ENCODE data around the gene CACNG4.
A peak's percentile ranks its signal among the peaks of the same experiment; 100 is the strongest.

Gene CACNG4

GRCh38 chr17:67054011-67054591 lies 89.6 kb downstream of the CACNG4 start:
- Histone ChIP-seq H3K9me3 (ENCODE audit: control insufficient read depth in 2 of 2, low read length in 2 of 2) (peaks cover 2 to 3% of the 10 kb centered on the region in 2 donors), H3K36me3 (ENCODE audit: control insufficient read depth in 2 of 2, insufficient read depth in 2 of 2, low read length in 2 of 2) (no peaks in the 10 kb centered on the region), H3K4me3 (ENCODE audit: low read length in 2 of 2) (no peak overlapping the region), H3K4me1 (ENCODE audit: control insufficient read depth in 2 of 2, insufficient read depth in 2 of 2, low read length in 2 of 2) (peaks cover 9 to 19% of the 10 kb centered on the region in 2 donors), H3K9ac (ENCODE audit: low read depth in 1 of 2, low read length in 2 of 2) (no peak overlapping the region), H3K27me3 (ENCODE audit: control insufficient read depth in 2 of 2, insufficient read depth in 2 of 2, low read length in 2 of 2) (no peaks in the 10 kb centered on the region), H3K27ac (ENCODE audit: low read depth in 2 of 2, low read length in 2 of 2) (no peak overlapping the region)

GRCh38 chr17:67054608-67055007 lies 90.1 kb downstream of the CACNG4 start:
- Histone ChIP-seq H3K9me3 (ENCODE audit: control insufficient read depth in 2 of 2, low read length in 2 of 2) (peaks cover 0 to 3% of the 10 kb centered on the region in 2 donors), H3K4me1 (ENCODE audit: control insufficient read depth in 2 of 2, insufficient read depth in 2 of 2, low read length in 2 of 2) (peaks cover 9 to 19% of the 10 kb centered on the region in 2 donors), H3K36me3 (ENCODE audit: control insufficient read depth in 2 of 2, insufficient read depth in 2 of 2, low read length in 2 of 2) (no peaks in the 10 kb centered on the region), H3K27ac (ENCODE audit: low read depth in 2 of 2, low read length in 2 of 2) (no peak overlapping the region), H3K4me3 (ENCODE audit: low read length in 2 of 2) (no peak overlapping the region), H3K27me3 (ENCODE audit: control insufficient read depth in 2 of 2, insufficient read depth in 2 of 2, low read length in 2 of 2) (no peaks in the 10 kb centered on the region), H3K9ac (ENCODE audit: low read depth in 1 of 2, low read length in 2 of 2) (no peak overlapping the region)

DNA sequence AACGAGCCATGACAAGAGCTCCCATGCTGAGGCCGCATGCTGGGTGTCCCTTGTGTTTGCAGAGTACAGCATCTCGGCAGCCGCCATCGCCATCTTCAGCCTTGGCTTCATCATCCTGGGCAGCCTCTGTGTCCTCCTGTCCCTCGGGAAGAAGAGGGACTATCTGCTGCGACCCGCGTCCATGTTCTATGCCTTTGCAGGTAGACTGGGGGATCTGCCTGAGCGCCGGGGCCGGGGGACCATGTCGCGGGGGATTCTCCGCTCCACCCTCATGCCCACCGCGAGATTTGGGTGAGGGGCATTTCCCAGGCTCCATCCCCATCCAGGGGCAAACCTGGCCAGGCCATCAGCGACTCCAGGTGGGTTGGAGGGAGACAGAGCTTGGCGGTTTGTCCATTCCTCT lies 90.5 kb downstream of the CACNG4 start:
- no peaks in the 10 kb centered on the region for H3K36me3 ChIP-seq (ENCODE audit: control insufficient read depth in 2 of 2, insufficient read depth in 2 of 2, low read length in 2 of 2)
- H3K4me1 ChIP-seq (ENCODE audit: control insufficient read depth in 2 of 2, insufficient read depth in 2 of 2, low read length in 2 of 2), result peaks cover 9 to 19% of the 10 kb centered on the region in 2 donors
- no peak overlapping the region for H3K4me3 ChIP-seq (ENCODE audit: low read length in 2 of 2)
- H3K27me3 ChIP-seq (ENCODE audit: control insufficient read depth in 2 of 2, insufficient read depth in 2 of 2, low read length in 2 of 2), result no peaks in the 10 kb centered on the region
- peaks cover 0 to under 1% of the 10 kb centered on the region in 2 donors for H3K9me3 ChIP-seq (ENCODE audit: control insufficient read depth in 2 of 2, low read length in 2 of 2)
- no peak overlapping the region for H3K27ac ChIP-seq (ENCODE audit: low read depth in 2 of 2, low read length in 2 of 2)
- no peak overlapping the region for H3K9ac ChIP-seq (ENCODE audit: low read depth in 1 of 2, low read length in 2 of 2)

DNA sequence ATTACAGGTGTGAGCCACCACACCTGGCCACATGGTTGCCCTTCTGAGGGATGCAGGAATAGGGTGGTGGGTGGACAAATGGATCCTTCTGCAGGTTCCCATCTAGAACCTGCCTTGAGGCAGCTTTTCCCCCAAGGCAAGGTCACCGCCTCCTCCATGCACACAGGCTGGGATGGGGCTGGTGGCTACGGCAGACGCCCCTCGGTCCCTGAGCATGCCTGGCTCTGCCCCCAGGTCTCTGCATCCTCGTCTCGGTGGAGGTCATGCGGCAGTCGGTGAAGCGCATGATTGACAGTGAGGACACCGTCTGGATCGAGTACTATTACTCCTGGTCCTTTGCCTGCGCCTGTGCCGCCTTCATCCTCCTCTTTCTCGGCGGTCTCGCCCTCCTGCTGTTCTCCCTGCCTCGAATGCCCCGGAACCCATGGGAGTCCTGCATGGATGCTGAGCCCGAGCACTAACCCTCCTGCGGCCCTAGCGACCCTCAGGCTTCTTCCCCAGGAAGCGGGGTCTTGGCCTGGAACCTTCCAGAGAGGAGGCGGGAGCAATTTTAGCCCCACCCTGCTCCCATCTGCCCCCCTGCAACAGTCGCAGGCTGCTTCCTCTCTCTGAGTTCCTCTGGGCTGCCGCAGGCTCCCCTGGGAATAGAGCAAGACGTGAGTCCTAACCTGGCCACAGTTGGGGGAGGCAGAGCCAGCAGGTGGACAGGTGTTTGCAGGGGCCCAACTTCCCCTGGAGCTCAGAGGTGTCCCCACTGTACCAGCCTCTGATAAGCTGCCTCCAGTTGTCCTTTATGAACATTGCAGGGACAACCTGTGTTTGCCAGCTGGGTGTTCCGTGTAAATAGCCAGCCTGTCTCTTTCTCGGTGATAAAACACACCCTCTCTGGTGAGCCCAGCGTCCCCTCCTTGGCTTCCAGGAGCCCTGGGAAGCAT lies 91.6 kb downstream of the CACNG4 start:
- H3K27ac ChIP-seq (ENCODE audit: low read depth in 2 of 2, low read length in 2 of 2), result peak overlapping the region; percentile 70 to 87
- H3K4me3 ChIP-seq (ENCODE audit: low read length in 2 of 2), result peak overlapping the region in 1 of 2 donors; percentile 7
- H3K9me3 ChIP-seq (ENCODE audit: control insufficient read depth in 2 of 2, low read length in 2 of 2), result no peaks in the 10 kb centered on the region
- no peaks in the 10 kb centered on the region for H3K36me3 ChIP-seq (ENCODE audit: control insufficient read depth in 2 of 2, insufficient read depth in 2 of 2, low read length in 2 of 2)
- peaks cover 9 to 19% of the 10 kb centered on the region in 2 donors for H3K4me1 ChIP-seq (ENCODE audit: control insufficient read depth in 2 of 2, insufficient read depth in 2 of 2, low read length in 2 of 2)
- no peaks in the 10 kb centered on the region for H3K27me3 ChIP-seq (ENCODE audit: control insufficient read depth in 2 of 2, insufficient read depth in 2 of 2, low read length in 2 of 2)
- H3K9ac ChIP-seq (ENCODE audit: low read depth in 1 of 2, low read length in 2 of 2), result peak overlapping the region; percentile 24 to 61

DNA sequence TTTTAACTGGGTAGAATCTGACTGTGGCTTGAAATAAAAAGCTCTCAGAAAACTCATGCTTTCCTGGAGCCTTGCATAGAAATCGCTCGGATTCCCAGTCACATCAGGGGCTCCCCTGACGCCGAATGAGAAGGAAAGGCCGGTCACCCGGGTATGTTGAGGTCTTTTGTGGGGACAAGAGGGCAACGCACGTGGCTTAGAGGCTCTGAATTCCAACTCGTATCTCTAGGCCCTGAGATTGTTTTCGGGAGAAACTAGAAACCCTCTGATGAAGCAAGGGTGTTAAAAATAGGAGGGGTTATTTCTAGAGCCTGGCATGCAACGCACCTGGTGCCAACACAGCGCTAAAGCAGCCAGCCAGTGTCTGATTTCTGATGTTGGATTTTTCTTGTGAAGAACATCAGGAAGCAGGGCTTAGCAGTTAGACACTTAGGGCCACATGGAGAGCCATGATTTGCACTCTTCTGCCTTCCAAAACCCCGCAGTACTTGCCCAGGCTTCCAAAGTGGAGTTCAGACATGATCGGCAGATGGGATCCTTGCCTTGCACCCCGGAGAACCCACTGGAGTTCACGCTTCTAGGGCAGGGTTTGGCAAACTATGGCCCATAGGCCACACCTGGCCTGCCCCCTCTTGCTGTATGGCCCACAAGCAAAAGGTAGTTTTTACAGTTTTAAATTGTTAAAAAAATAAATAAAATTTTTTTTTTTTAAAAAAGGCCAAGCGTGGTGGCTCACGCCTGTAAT lies 92.4 kb downstream of the CACNG4 start:
- peaks cover 9 to 18% of the 10 kb centered on the region in 2 donors for H3K4me1 ChIP-seq (ENCODE audit: control insufficient read depth in 2 of 2, insufficient read depth in 2 of 2, low read length in 2 of 2)
- H3K4me3 ChIP-seq (ENCODE audit: low read length in 2 of 2), result peak overlapping the region in 1 of 2 donors; percentile 7
- H3K27me3 ChIP-seq (ENCODE audit: control insufficient read depth in 2 of 2, insufficient read depth in 2 of 2, low read length in 2 of 2), result no peaks in the 10 kb centered on the region
- H3K36me3 ChIP-seq (ENCODE audit: control insufficient read depth in 2 of 2, insufficient read depth in 2 of 2, low read length in 2 of 2), result no peaks in the 10 kb centered on the region
- H3K27ac ChIP-seq (ENCODE audit: low read depth in 2 of 2, low read length in 2 of 2), result peak overlapping the region; percentile 70 to 87
- H3K9me3 ChIP-seq (ENCODE audit: control insufficient read depth in 2 of 2, low read length in 2 of 2), result no peaks in the 10 kb centered on the region
- H3K9ac ChIP-seq (ENCODE audit: low read depth in 1 of 2, low read length in 2 of 2), result peak overlapping the region; percentile 23 to 32

DNA sequence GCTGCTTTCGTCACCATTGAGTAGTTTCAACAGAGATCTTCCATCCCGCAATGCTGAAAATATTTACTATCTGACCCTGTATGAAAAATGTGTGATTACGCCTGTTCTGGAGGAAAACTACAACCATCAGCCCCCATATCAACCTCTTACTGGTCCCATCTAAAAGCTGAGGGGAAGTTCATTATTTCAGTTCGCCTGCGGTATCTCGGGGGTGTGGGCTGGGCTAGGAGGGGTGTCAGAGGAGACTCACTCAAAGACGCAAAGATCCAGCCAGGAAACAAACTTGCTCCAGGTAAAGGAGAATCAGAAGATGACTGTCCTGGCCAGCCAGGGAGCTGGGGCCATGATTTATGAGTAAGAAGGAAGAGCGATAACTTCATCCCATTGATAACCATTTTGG lies 93.5 kb downstream of the CACNG4 start:
- H3K4me3 ChIP-seq (ENCODE audit: low read length in 2 of 2), result no peak overlapping the region
- no peaks in the 10 kb centered on the region for H3K36me3 ChIP-seq (ENCODE audit: control insufficient read depth in 2 of 2, insufficient read depth in 2 of 2, low read length in 2 of 2)
- H3K9ac ChIP-seq (ENCODE audit: low read depth in 1 of 2, low read length in 2 of 2), result no peak overlapping the region
- H3K27me3 ChIP-seq (ENCODE audit: control insufficient read depth in 2 of 2, insufficient read depth in 2 of 2, low read length in 2 of 2), result no peaks in the 10 kb centered on the region
- H3K9me3 ChIP-seq (ENCODE audit: control insufficient read depth in 2 of 2, low read length in 2 of 2), result no peaks in the 10 kb centered on the region
- H3K27ac ChIP-seq (ENCODE audit: low read depth in 2 of 2, low read length in 2 of 2), result no peak overlapping the region
- peaks cover 9 to 11% of the 10 kb centered on the region in 2 donors for H3K4me1 ChIP-seq (ENCODE audit: control insufficient read depth in 2 of 2, insufficient read depth in 2 of 2, low read length in 2 of 2)

- Histone ChIP-seq H3K36me3 (ENCODE audit: control insufficient read depth in 2 of 2, insufficient read depth in 2 of 2, low read length in 2 of 2) (no peaks in the 10 kb centered on the region), H3K4me3 (ENCODE audit: low read length in 2 of 2) (no peak overlapping the region), H3K27me3 (ENCODE audit: control insufficient read depth in 2 of 2, insufficient read depth in 2 of 2, low read length in 2 of 2) (no peaks in the 10 kb centered on the region), H3K9me3 (ENCODE audit: control insufficient read depth in 2 of 2, low read length in 2 of 2) (no peaks in the 10 kb centered on the region), H3K27ac (ENCODE audit: low read depth in 2 of 2, low read length in 2 of 2) (no peak overlapping the region), H3K4me1 (ENCODE audit: control insufficient read depth in 2 of 2, insufficient read depth in 2 of 2, low read length in 2 of 2) (peaks cover 8 to 9% of the 10 kb centered on the region in 2 donors), H3K9ac (ENCODE audit: low read depth in 1 of 2, low read length in 2 of 2) (no peak overlapping the region)
Observed at GRCh38 chr17:67059372-67059771, 94.9 kb downstream of the CACNG4 start.

GRCh38 chr17:67063141-67063540 lies 98.6 kb downstream of the CACNG4 start:
- Histone ChIP-seq H3K9ac (ENCODE audit: low read depth in 1 of 2, low read length in 2 of 2) (no peak overlapping the region), H3K36me3 (ENCODE audit: control insufficient read depth in 2 of 2, insufficient read depth in 2 of 2, low read length in 2 of 2) (no peaks in the 10 kb centered on the region)

GRCh38 chr17:67066717-67067116 lies 102.2 kb downstream of the CACNG4 start:
- Histone ChIP-seq H3K4me3 (ENCODE audit: low read length in 2 of 2) (no peak overlapping the region), H3K4me1 (ENCODE audit: control insufficient read depth in 2 of 2, insufficient read depth in 2 of 2, low read length in 2 of 2) (no peaks in the 10 kb centered on the region)

More at GRCh38 chr17:67063141-67063540, 98.6 kb downstream of the CACNG4 start:
- no peak overlapping the region for H3K4me3 ChIP-seq (ENCODE audit: low read length in 2 of 2)
- H3K4me1 ChIP-seq (ENCODE audit: control insufficient read depth in 2 of 2, insufficient read depth in 2 of 2, low read length in 2 of 2), result no peaks in the 10 kb centered on the region
- H3K9me3 ChIP-seq (ENCODE audit: control insufficient read depth in 2 of 2, low read length in 2 of 2), result no peaks in the 10 kb centered on the region
- no peak overlapping the region for H3K27ac ChIP-seq (ENCODE audit: low read depth in 2 of 2, low read length in 2 of 2)
- no peaks in the 10 kb centered on the region for H3K27me3 ChIP-seq (ENCODE audit: control insufficient read depth in 2 of 2, insufficient read depth in 2 of 2, low read length in 2 of 2)

More at GRCh38 chr17:67066717-67067116, 102.2 kb downstream of the CACNG4 start:
- H3K9ac ChIP-seq (ENCODE audit: low read depth in 1 of 2, low read length in 2 of 2), result no peak overlapping the region
- H3K36me3 ChIP-seq (ENCODE audit: control insufficient read depth in 2 of 2, insufficient read depth in 2 of 2, low read length in 2 of 2), result no peaks in the 10 kb centered on the region
- H3K27me3 ChIP-seq (ENCODE audit: control insufficient read depth in 2 of 2, insufficient read depth in 2 of 2, low read length in 2 of 2), result no peaks in the 10 kb centered on the region
- H3K9me3 ChIP-seq (ENCODE audit: control insufficient read depth in 2 of 2, low read length in 2 of 2), result no peaks in the 10 kb centered on the region
- no peak overlapping the region for H3K27ac ChIP-seq (ENCODE audit: low read depth in 2 of 2, low read length in 2 of 2)

All from mucosa of rectum (tissue), 2 donors.